ENCODE results near the gene SOWAHB. TPM values are rescaled to one million over a fixed set of nuclear protein-coding genes. Genes with fewer than 3 reads are reported as not detected.
A peak's percentile ranks its signal among the peaks of the same experiment; 100 is the strongest.

Gene SOWAHB
- total RNA-seq, 1 donor = not detected

GRCh38 chr4:76858319-76858718 lies 39.6 kb downstream of the SOWAHB start:
- H3K4me3 ChIP-seq (ENCODE audit: low read depth, low read length) = no peak overlapping the region
- DNase-seq (ENCODE audit: low read depth) = no peak
- TF ChIP-seq CTCF (IDR thresholded peaks at IDR 0.05; ENCODE audit: insufficient read depth, low read length) = no peak

GRCh38 chr4:76857074-76857409 lies 40.9 kb downstream of the SOWAHB start:
- DNase-seq (ENCODE audit: low read depth) = no peak
- no peak overlapping the region for H3K4me3 ChIP-seq (ENCODE audit: low read depth, low read length)
- TF ChIP-seq CTCF (IDR thresholded peaks at IDR 0.05; ENCODE audit: insufficient read depth, low read length) = no peak

GRCh38 chr4:76856243-76857073 lies 41.5 kb downstream of the SOWAHB start:
- TF ChIP-seq CTCF (IDR thresholded peaks at IDR 0.05; ENCODE audit: insufficient read depth, low read length) = no peak
- peak; percentile 58 for DNase-seq (ENCODE audit: low read depth)
- no peak overlapping the region for H3K4me3 ChIP-seq (ENCODE audit: low read depth, low read length)

- TF ChIP-seq CTCF (IDR thresholded peaks at IDR 0.05; ENCODE audit: insufficient read depth, low read length) = no peak
- no peak for DNase-seq (ENCODE audit: low read depth)
- H3K4me3 ChIP-seq (ENCODE audit: low read depth, low read length) = no peak overlapping the region
Observed at GRCh38 chr4:76854858-76855257, 43.1 kb downstream of the SOWAHB start.

- no peak for TF ChIP-seq CTCF (IDR thresholded peaks at IDR 0.05; ENCODE audit: insufficient read depth, low read length)
- no peak for DNase-seq (ENCODE audit: low read depth)
Observed at GRCh38 chr4:76851375-76851774, 46.6 kb downstream of the SOWAHB start.

GRCh38 chr4:76850010-76850441 lies 47.9 kb downstream of the SOWAHB start:
- no peak for TF ChIP-seq CTCF (IDR thresholded peaks at IDR 0.05; ENCODE audit: insufficient read depth, low read length)
- DNase-seq (ENCODE audit: low read depth) = peak; percentile 89
- no peak overlapping the region for H3K4me3 ChIP-seq (ENCODE audit: low read depth, low read length)

More at GRCh38 chr4:76851375-76851774, 46.6 kb downstream of the SOWAHB start:
- no peak overlapping the region for H3K4me3 ChIP-seq (ENCODE audit: low read depth, low read length)

Other genes with a start within 250 kb of the SOWAHB start
- gene SEPTIN11, start 51.6 kb upstream of the SOWAHB start, total RNA-seq (ENCODE audit: low replicate concordance) = 280 and 436 TPM in 2 replicates
- 136 and 190 TPM in 2 replicates for gene CCNI, start 177.8 kb upstream of the SOWAHB start, total RNA-seq (ENCODE audit: low replicate concordance)